Measurements from ENCODE around the gene CDK11B. TPM values are rescaled to one million over a fixed set of nuclear protein-coding genes. Genes with fewer than 3 reads are reported as not detected.

CDK11B gene
- polyA plus RNA-seq: 3.1 and 4.9 TPM in 2 replicates

GRCh38 chr1:1658583-1659549 is at the start of gene CDK11B:
Gene CDK11B, minus strand, starts transcription at chr1:1659004. Its CDS starts 1,519 bp downstream, at chr1:1657485.

GRCh38 chr1:1692714-1693647 is 34.2 kb upstream of the CDK11B start, which contains the start of gene SLC35E2B:
Gene SLC35E2B, minus strand, starts transcription at chr1:1692795. Its CDS starts 16,096 bp downstream, at chr1:1676699.

GRCh38 chr1:1631782-1632420 is 26.9 kb downstream of the CDK11B start, which contains the start of gene MMP23B:
Gene MMP23B, plus strand, starts transcription at chr1:1632173. Its CDS starts 46 bp downstream, at chr1:1632219.

GRCh38 chr1:1615256-1616044 is 43.4 kb downstream of the CDK11B start, which contains the start of gene MIB2:
Gene MIB2, plus strand, starts transcription at chr1:1615500. Its CDS starts 7,953 bp downstream, at chr1:1623453.

GRCh38 chr1:1599935-1600860 is 58.6 kb downstream of the CDK11B start, which contains the start of gene FNDC10:
Gene FNDC10, minus strand, starts transcription at chr1:1600135. Its CDS starts 120 bp downstream, at chr1:1600015.

Other genes starting within 250 kb of the CDK11B start
- gene ANKRD65, start 237.7 kb downstream of the CDK11B start, polyA plus RNA-seq: 0.24 TPM in 1 of 2 replicates, not detected in the other
- gene VWA1, start 223.3 kb downstream of the CDK11B start, polyA plus RNA-seq: 0.74 TPM in 1 of 2 replicates, not detected in the other
- gene ATAD3C, start 209.3 kb downstream of the CDK11B start, polyA plus RNA-seq: 3.1 and 14.2 TPM in 2 replicates
- gene ATAD3B, start 187.2 kb downstream of the CDK11B start, polyA plus RNA-seq: not detected in 2 replicates
- gene ATAD3A, start 146.8 kb downstream of the CDK11B start, polyA plus RNA-seq: 0.10 and 0.27 TPM in 2 replicates
- not detected in 2 replicates for gene TMEM240, start 118.4 kb downstream of the CDK11B start, polyA plus RNA-seq
- 86.2 and 86.3 TPM in 2 replicates for gene SSU72, start 84.1 kb downstream of the CDK11B start, polyA plus RNA-seq
- 1.5 and 1.9 TPM in 2 replicates for gene FNDC10, start 58.9 kb downstream of the CDK11B start, polyA plus RNA-seq
- 1.2 and 1.9 TPM in 2 replicates for gene MIB2, start 43.5 kb downstream of the CDK11B start, polyA plus RNA-seq
- not detected in 2 replicates for gene MMP23B, start 26.8 kb downstream of the CDK11B start, polyA plus RNA-seq
- gene SLC35E2B, start 33.8 kb upstream of the CDK11B start, polyA plus RNA-seq: 5.5 and 7.4 TPM in 2 replicates
- gene CDK11A, start 65.4 kb upstream of the CDK11B start, polyA plus RNA-seq: 7.5 and 9.9 TPM in 2 replicates
- 0.81 and 3.2 TPM in 2 replicates for gene NADK, start 119.5 kb upstream of the CDK11B start, polyA plus RNA-seq
- 55.1 and 60.6 TPM in 2 replicates for gene GNB1, start 232.1 kb upstream of the CDK11B start, polyA plus RNA-seq

All from Purkinje cell (primary cell).